Sigmoid colon (tissue), 7 donors: ENCODE data around the gene HDAC11. TPM values are rescaled to one million over a fixed set of nuclear protein-coding genes. Genes with fewer than 3 reads are reported as not detected.
"Not testable (repeated sequence)": the region's sequence is repeated elsewhere in the genome, so short reads cannot be mapped to it uniquely, and the experiment has no call there.

ENCODE experiments used
- DNase-seq: peaks from one replicate; pipeline ENCODE4 v3.0.0-alpha.2; 2019
- H3K27ac ChIP-seq, 4 donors: fragments of 200-600 bp; sonication (generic); one replicate each; pipeline ENCODE4 v1.5.1; 2016 to 2019; ENCODE audit warnings: mild to moderate bottlenecking in 1 of 4
- H3K27me3 ChIP-seq, 3 donors: fragments of 200-600 bp; sonication (generic); one replicate each; pipeline ENCODE4 v1.5.1; 2019; ENCODE audit warnings: mild to moderate bottlenecking in 1 of 3
- H3K36me3 ChIP-seq, 4 donors: fragments of 200-600 bp; sonication (generic); one replicate each; pipeline ENCODE4 v1.5.1; 2016 to 2019
- H3K4me1 ChIP-seq, 4 donors: fragments of 200-600 bp; sonication (generic); one replicate each; pipeline ENCODE4 v1.5.1; 2017 to 2019
- H3K4me3 ChIP-seq, 4 donors: fragments of 200-600 bp; sonication (generic); one replicate each; pipeline ENCODE4 v1.5.1; 2017 to 2019; ENCODE audit warnings: mild to moderate bottlenecking in 2 of 4, moderate library complexity in 1 of 4
- H3K9me3 ChIP-seq, 4 donors: fragments of 200-600 bp in 3 of 4; sonication (generic) in 3 of 4; one replicate each; pipeline versions ENCODE4 v1.5.1 to v1.6.1; 2013 to 2019
- EP300 ChIP-seq, 4 donors: sonication (generic); formaldehyde crosslinking; IDR thresholded peaks; one replicate each; pipeline ENCODE4 v1.6.1; 2017; ENCODE audit warnings: antibody characterized with exemption in 4 of 4
- POLR2A ChIP-seq, 2 donors: fragments of 450-650 bp; IDR thresholded peaks; one replicate each; pipeline ENCODE4 v1.6.1; 2016; ENCODE audit warnings: antibody characterized with exemption in 2 of 2, mild to moderate bottlenecking in 2 of 2, moderate library complexity in 2 of 2
- POLR2AphosphoS5 ChIP-seq, 4 donors: sonication (generic); formaldehyde crosslinking; IDR thresholded peaks; one replicate each; pipeline ENCODE4 v1.6.1; 2017; ENCODE audit warnings: antibody characterized with exemption in 4 of 4
- WGBS, 2 donors: extraction: QIAGEN DNeasy Blood & Tissue Kit; methylation state at CpG; one replicate each; pipeline ENCODE4 v1.1.7; 2013; 5-methylcytosine and 5-hydroxymethylcytosine counted together
- intact Hi-C: fragments of 100-400 bp; cut with DNase I; formaldehyde crosslinking; loops from one replicate; pipeline ENCODE4 v1.15.1; 2023
- polyA plus RNA-seq, 3 donors: library from polyadenylated mRNA; stranded (reverse); fragments of 200-250 nt; gene quantifications; one replicate each; pipeline ENCODE4 v1.2.3, GENCODE V29; 2013
- total RNA-seq, 4 donors: library from RNA; depleted of rRNA; stranded (reverse); fragments of >200 nt; gene quantifications; one replicate each; pipeline ENCODE4 v1.1.0, GENCODE V29; 2016
- TF ChIP-seq, protein P1 (sequence below), 4 experiments: fragments of 450-650 bp in 3 of 4; fragments of 200-600 bp in 1 of 4; IDR thresholded peaks; one replicate each; pipeline ENCODE4 v1.5.1; 2016 to 2019; ENCODE audit warnings: antibody characterized with exemption in 4 of 4, mild to moderate bottlenecking in 3 of 4, moderate library complexity in 2 of 4
- donor health status: healthy with polysubstance abuse.
- donor health status: Bipolar disorder and iron deficiency.
- donor health status: healthy.

Gene HDAC11
- total and polyA plus RNA-seq, 7 donors: 15.5 to 30.3 (median 17.2) TPM

DNA sequence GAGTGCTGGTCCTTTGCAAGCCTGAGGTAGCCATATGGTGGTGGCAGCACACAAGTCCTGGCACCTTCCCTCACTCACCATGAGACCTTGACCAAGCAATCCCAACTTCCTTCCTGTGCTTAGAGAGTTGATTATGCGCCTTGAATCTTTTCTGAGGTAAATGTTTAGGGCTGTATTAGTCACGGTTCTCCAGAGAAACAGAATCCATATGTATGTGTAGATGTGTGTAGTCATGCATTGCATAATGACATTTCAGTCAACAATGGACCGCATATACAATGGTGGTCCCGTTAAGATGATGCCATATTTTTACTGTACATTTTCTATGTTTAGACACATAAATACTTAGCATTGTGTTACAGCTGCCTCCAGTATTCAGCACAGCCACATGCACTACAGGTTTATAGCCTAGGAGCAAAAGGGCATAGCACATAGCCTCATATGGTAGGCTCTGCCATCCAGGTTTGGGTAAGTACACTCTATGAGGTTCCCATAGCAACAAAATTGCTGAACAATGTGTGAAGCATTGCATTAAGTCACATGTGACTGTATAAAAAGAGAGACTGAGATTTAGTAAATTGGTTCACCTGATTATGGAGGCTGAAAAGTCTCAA lies 39.8 kb upstream of the HDAC11 start:
- H3K9me3 ChIP-seq: no peaks in the 10 kb centered on the region
- WGBS, 2 donors: 52 to 75% methylated on average over 4 of the region's 4 CpGs
- H3K36me3 ChIP-seq: no peaks in the 10 kb centered on the region
- H3K27me3 ChIP-seq: no peaks in the 10 kb centered on the region
- no peak overlapping the region for H3K27ac ChIP-seq
- TF ChIP-seq POLR2AphosphoS5 (IDR thresholded peaks at IDR 0.05) (no peak), POLR2A (IDR thresholded peaks at IDR 0.05) (no peak), EP300 (IDR thresholded peaks at IDR 0.05) (no peak)
- TF ChIP-seq, protein P1, sequence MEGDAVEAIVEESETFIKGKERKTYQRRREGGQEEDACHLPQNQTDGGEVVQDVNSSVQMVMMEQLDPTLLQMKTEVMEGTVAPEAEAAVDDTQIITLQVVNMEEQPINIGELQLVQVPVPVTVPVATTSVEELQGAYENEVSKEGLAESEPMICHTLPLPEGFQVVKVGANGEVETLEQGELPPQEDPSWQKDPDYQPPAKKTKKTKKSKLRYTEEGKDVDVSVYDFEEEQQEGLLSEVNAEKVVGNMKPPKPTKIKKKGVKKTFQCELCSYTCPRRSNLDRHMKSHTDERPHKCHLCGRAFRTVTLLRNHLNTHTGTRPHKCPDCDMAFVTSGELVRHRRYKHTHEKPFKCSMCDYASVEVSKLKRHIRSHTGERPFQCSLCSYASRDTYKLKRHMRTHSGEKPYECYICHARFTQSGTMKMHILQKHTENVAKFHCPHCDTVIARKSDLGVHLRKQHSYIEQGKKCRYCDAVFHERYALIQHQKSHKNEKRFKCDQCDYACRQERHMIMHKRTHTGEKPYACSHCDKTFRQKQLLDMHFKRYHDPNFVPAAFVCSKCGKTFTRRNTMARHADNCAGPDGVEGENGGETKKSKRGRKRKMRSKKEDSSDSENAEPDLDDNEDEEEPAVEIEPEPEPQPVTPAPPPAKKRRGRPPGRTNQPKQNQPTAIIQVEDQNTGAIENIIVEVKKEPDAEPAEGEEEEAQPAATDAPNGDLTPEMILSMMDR (IDR thresholded peaks at IDR 0.05): no peak
- intact Hi-C loops: no loop called here
- no peak overlapping the region for H3K4me3 ChIP-seq
- H3K4me1 ChIP-seq: no peaks in the 10 kb centered on the region
- no peak for DNase-seq

DNA sequence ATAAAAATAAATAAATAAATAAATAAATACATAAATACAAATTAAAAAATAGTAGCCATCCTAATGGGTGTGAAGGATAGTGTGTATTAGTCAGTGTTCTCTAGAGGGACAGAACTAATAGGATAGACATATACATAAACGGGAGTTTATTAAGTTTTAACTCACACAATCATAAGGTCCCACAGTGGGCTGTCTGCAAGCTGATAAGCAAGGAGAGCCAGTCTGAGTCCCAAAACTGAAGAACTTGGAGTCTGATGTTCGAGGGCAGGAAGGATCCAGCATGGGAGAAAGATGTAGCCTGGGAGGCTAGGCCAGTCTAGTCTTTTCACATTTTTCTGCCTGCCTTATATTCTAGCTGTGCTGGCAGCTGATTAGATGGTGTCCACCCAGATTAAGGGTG lies 37.2 kb upstream of the HDAC11 start:
- H3K4me1 ChIP-seq, DNase-seq, intact Hi-C loops, H3K27me3 ChIP-seq, H3K4me3 ChIP-seq, H3K27ac ChIP-seq, H3K9me3 ChIP-seq, H3K36me3 ChIP-seq: not testable (repeated sequence)
- WGBS, 2 donors: 90 to 93% methylated on average over 2 of the region's 2 CpGs

DNA sequence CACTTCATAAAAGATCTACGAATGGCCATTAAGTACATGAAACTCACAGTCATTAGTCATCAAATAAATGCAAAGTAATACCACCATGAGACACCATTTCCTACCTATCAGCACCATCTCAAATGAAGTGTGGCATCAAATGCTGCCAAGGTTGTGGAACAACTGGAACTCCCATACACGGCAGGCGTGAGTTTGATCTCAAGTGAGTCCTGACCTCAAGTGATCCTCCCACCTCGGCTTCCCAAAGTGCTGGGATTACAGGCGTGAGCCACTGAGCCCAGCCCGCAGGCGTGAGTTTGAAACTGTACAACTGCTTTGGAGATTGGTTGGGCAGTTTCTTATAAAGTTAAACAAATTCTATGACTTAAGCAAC lies 28.8 kb upstream of the HDAC11 start:
- peak overlapping the region; percentile 30 to 55 (median 52) for H3K4me3 ChIP-seq
- no peak for TF ChIP-seq EP300 (IDR thresholded peaks at IDR 0.05)
- TF ChIP-seq POLR2A (IDR thresholded peaks at IDR 0.05): no peak
- no peak for DNase-seq
- no peaks in the 10 kb centered on the region for H3K27me3 ChIP-seq
- H3K4me1 ChIP-seq: peaks cover 0 to 12% (median 5%) of the 10 kb centered on the region in 4 donors
- WGBS, 2 donors: 2 to 6% methylated on average over 7 of the region's 7 CpGs
- H3K36me3 ChIP-seq: no peaks in the 10 kb centered on the region
- H3K27ac ChIP-seq: peak overlapping the region; percentile 75 to 84 (median 82)
- no peaks in the 10 kb centered on the region for H3K9me3 ChIP-seq
- intact Hi-C loops: loop anchor here (1.0 kb wide), 2 partner anchors 29 to 359 kb away; partner anchors contain the start of gene HDAC11

DNA sequence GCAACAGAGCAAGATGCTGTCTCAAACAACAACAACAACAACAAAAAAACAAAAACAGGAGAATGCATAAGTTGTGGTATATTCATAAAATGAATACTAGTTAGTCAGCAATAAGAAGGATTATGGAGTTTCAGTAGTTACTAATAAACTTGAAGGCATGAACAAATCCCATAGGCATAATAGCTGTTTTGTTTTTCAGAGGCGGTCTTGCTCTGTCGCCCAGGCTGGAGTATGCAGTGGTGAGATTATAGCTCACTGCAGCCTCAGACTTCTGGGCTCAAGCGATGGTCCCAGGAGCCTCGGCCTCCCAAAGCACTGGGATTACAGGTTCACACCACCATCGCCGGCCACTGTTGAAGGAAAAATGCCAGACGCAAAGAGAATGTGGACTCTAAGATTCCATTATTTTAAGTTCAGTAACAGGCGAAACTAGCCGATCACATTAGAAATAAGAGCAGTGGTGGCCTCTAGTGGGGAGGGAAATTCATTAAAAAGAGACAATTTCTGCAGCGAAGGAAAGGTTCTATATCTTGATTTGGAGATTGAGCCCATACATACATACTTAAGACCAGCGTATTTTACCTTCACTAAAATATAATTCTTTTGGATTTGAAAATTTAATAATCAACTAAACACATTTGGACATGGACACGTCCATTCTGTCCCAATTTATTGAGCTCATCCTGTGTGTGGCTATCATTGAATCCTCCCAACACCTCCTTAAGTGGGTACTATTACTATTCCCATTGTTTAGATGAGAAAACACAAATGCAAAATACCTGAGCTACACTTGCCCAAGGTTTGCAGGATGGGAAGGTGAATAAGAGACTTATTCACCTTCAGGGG lies 27.4 kb upstream of the HDAC11 start:
- Histone ChIP-seq H3K9me3 (no peaks in the 10 kb centered on the region), H3K36me3 (no peaks in the 10 kb centered on the region), H3K4me1 (peaks cover 0 to 12% (median 5%) of the 10 kb centered on the region in 4 donors), H3K4me3 (peak overlapping the region; percentile 30 to 55 (median 52)), H3K27me3 (no peaks in the 10 kb centered on the region), H3K27ac (peak overlapping the region; percentile 75 to 84 (median 82))
- WGBS, 2 donors: 6 to 25% methylated on average over 12 of the region's 12 CpGs
- DNase-seq: no peak
- TF ChIP-seq POLR2A (IDR thresholded peaks at IDR 0.05): no peak
- TF ChIP-seq EP300 (IDR thresholded peaks at IDR 0.05): no peak
- TF ChIP-seq, protein P1 (IDR thresholded peaks at IDR 0.05): peak in 3 of 4 experiments; percentile 44 to 59 (median 54)
- no peak for TF ChIP-seq POLR2AphosphoS5 (IDR thresholded peaks at IDR 0.05)
- intact Hi-C loops: no loop called here

DNA sequence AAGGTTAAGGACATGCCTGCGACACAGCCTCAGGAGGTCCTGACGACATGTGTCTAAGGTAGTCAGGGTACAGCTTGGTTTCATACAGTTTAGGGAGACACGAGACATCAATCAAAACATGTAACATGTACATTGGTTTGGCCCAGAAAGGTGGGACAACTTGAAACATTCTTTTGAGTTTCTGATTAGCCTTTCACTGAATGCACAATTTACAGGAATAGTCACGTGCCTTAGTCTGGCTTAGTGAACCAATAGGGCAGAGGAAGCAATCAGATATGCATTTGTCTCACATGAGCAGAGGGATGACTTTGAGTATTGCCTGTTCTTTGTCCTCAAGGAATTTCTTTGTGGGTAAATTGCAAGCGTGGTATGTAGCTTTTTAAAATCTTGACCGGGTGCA lies 24.5 kb upstream of the HDAC11 start:
- intact Hi-C loops: no loop called here
- TF ChIP-seq, protein P1 (IDR thresholded peaks at IDR 0.05): no peak
- no peaks in the 10 kb centered on the region for H3K36me3 ChIP-seq
- no peak for DNase-seq
- peaks cover 0 to 3% (median 0%) of the 10 kb centered on the region in 3 donors for H3K27me3 ChIP-seq
- 89% methylated on average over 6 of the region's 6 CpGs for WGBS, 2 donors
- no peak overlapping the region for H3K27ac ChIP-seq
- peaks cover 0 to 12% (median 5%) of the 10 kb centered on the region in 4 donors for H3K4me1 ChIP-seq
- no peaks in the 10 kb centered on the region for H3K9me3 ChIP-seq
- no peak overlapping the region for H3K4me3 ChIP-seq
